GM12873 (cell line): Measurements from ENCODE around the gene RPLP1.

Source experiments
- TF ChIP-seq, protein P1 (sequence below): IDR thresholded peaks from 2 replicates; pipeline ENCODE4 v1.5.1; 2012; ENCODE audit warnings: low read depth, mild to moderate bottlenecking, moderate library complexity, low read length, control low read depth; ENCODE audit not compliant: insufficient read depth; ENCODE audit errors: missing control alignments

The RPLP1 gene

DNA sequence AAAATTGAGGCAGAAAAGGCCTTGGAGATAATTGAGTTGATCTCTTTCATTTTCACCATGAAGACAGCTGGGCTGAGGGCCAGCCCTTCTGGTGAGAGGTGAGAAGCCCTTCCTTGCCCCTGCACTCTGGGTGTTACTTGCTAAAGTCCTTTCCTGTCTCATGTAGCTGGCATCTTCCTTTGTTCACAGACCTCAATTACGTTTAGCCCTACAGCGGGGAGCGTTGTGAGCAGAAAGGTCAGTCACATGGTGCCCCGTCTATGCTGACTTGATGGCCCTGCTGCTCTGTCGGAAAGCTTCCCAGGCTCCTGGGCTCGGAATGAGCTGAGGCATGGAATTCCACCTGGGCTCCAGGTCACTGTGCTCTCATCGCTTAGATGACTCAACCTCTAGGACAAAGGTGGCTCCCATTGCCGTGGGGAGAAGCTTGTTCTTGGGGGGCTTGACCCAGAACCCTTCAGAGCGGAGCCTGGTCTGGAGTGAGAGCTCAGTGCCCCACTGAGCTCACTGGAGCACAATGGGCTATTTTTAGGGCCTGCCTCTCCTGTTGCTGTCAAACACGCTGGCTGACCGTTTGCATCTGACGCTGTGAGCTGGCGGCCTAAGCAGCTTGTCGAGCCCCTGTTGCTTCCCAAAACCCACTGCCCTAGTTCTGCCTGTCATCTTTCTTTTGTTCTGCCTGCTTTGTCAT, 47.0 kb downstream of the RPLP1 start:
- TF ChIP-seq, protein P1, sequence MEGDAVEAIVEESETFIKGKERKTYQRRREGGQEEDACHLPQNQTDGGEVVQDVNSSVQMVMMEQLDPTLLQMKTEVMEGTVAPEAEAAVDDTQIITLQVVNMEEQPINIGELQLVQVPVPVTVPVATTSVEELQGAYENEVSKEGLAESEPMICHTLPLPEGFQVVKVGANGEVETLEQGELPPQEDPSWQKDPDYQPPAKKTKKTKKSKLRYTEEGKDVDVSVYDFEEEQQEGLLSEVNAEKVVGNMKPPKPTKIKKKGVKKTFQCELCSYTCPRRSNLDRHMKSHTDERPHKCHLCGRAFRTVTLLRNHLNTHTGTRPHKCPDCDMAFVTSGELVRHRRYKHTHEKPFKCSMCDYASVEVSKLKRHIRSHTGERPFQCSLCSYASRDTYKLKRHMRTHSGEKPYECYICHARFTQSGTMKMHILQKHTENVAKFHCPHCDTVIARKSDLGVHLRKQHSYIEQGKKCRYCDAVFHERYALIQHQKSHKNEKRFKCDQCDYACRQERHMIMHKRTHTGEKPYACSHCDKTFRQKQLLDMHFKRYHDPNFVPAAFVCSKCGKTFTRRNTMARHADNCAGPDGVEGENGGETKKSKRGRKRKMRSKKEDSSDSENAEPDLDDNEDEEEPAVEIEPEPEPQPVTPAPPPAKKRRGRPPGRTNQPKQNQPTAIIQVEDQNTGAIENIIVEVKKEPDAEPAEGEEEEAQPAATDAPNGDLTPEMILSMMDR = no peak

DNA sequence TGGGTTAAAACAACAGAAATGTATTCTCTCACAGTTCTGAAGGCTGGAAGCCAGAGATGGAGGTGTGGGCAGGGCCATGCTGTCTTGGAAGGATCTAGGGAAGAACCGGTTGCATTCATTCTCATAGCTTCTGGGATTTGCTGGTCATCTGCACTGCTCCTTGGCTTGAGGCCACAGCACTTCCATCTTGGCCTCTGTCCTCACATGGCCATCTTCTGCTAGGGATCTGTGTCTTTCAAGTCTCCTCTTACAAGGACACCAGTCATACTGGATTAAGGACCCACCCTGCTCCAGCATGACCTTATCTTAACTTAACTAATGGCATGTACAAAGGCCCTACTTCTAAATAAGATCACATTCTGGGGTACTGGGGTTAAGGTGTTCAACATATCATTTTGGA, 47.7 kb downstream of the RPLP1 start:
- TF ChIP-seq, protein P1 = no peak

DNA sequence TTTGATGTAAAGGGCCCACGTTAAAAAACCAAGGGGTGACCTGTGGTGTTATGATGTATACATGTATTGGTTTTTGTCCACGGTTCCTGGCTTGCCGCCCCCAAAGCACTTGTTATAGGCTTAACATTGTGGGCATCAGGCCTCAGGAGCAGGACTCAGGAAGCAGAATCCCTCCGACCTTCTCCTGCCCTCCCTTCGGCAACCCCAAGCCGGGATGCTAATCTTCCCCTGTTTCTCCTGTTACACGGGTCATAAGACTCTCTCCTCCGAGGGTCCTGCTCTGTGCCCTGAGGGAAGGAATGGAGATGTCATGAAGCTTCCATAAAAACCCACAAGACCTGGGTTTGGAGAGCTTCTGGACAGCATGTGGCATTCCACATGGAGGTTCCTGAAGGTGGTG, 48.8 kb downstream of the RPLP1 start:
- TF ChIP-seq, protein P1 = no peak

DNA sequence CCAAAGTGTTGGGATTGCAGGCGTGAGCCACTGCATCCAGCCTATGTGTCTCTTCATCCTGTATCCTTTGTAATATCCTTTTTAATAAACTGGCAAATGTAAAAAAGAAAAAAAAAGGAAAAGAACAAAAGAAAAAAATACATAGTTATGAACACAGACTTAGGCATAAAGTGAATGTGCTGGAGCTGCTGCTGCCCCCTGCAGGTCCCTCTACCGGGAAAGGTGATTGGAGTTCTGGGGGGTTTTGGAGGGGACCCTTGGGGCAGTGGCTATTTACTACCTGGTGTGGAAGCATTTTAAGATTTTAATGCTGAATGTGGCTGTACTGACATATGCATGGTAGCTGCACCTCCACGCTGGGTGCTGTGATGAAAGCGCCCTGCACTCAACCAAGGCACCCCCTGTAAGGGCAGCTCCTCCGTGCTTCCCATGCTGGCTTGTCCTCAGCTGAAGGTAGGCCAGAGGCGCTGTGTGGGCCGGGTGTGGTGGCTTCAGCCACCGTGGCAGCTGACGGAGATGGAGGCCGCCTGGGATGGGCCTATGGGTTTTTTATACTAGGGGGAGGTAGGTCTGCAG, 49.9 kb downstream of the RPLP1 start:
- TF ChIP-seq, protein P1 = no peak

DNA sequence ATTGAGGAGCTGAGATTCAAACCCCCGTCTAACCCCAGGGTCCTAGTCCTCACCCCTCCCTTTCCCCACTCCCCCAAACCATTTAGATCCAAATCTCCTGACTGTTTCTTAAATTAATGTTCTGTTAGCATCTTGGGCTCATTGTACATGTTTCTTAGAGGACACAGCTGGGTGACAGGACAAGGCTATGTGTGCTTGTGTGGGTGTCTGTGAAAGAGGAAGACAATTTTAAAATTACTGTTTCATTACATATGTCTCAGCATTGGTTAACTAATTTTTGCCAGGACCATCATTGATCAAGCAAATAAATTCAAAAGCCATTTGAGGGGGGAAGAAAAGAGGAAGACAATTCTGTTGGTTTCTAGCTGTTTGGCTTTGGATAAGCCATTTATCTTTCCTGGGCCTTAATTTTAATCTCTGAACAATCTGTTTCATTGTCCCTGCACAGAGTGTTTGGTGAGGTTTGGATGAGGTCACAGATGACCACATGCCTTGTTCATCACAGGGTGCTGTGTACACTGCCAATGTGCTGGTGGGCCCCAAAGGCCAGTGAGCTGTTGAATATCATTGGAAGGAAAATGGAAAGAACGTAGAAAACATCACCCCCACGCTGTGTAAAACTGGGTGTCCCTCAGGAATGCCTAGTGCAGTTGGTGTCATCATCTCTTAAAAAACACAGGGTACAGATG, 51.9 kb downstream of the RPLP1 start:
- TF ChIP-seq, protein P1 = no peak
